ENCODE data around the gene SERPINB2.

The SERPINB2 gene

DNA sequence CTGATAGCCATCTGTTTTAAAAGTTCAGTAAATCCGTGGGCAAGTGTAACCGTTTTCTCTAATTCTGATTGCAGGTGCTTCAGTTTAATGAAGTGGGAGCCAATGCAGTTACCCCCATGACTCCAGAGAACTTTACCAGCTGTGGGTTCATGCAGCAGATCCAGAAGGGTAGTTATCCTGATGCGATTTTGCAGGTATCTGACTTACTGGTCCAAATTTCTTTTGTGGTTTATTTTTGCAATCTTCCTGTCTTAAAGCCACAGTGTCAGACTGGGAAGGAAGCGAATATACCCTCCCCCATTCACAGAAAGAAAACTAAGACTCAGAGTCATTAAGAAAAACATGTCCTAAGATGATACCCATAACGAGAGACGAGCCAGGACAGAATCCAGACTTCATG, 7.7 kb downstream of the SERPINB2 start:
- Histone ChIP-seq H3K4me2 (ENCODE audit: low read length) (no peak overlapping the region), H3K36me3 (ENCODE audit: insufficient read depth, low read length) (no peaks in the 10 kb centered on the region), H3F3A (ENCODE audit: insufficient read depth, low read length) (no peaks in the 10 kb centered on the region), H3K9me2 (ENCODE audit: low read depth, low read length) (no peaks in the 10 kb centered on the region), H3K79me2 (ENCODE audit: insufficient read depth, low read length) (no peaks in the 10 kb centered on the region), H3K9ac (ENCODE audit: low read length) (no peak overlapping the region), H3K4me3 (ENCODE audit: low read depth, low read length, poor library complexity, severe bottlenecking) (no peak overlapping the region), H3K9me3 (ENCODE audit: low read length) (no peaks in the 10 kb centered on the region), H4K20me1 (ENCODE audit: insufficient read depth, low read length) (no peaks in the 10 kb centered on the region), H2AFZ (ENCODE audit: low read length) (no peak overlapping the region), H3K4me1 (ENCODE audit: insufficient read depth, low read length, severe bottlenecking) (no peaks in the 10 kb centered on the region), H3K27me3 (ENCODE audit: insufficient read depth, low read length) (no peaks in the 10 kb centered on the region), H3K27ac (ENCODE audit: low read depth, low read length, poor library complexity, severe bottlenecking) (no peak overlapping the region)
- no peak for TF ChIP-seq EZH2 (IDR thresholded peaks at IDR 0.05; ENCODE audit: borderline replicate concordance, low read length)
- TF ChIP-seq, protein P1, sequence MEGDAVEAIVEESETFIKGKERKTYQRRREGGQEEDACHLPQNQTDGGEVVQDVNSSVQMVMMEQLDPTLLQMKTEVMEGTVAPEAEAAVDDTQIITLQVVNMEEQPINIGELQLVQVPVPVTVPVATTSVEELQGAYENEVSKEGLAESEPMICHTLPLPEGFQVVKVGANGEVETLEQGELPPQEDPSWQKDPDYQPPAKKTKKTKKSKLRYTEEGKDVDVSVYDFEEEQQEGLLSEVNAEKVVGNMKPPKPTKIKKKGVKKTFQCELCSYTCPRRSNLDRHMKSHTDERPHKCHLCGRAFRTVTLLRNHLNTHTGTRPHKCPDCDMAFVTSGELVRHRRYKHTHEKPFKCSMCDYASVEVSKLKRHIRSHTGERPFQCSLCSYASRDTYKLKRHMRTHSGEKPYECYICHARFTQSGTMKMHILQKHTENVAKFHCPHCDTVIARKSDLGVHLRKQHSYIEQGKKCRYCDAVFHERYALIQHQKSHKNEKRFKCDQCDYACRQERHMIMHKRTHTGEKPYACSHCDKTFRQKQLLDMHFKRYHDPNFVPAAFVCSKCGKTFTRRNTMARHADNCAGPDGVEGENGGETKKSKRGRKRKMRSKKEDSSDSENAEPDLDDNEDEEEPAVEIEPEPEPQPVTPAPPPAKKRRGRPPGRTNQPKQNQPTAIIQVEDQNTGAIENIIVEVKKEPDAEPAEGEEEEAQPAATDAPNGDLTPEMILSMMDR (IDR thresholded peaks at IDR 0.05; ENCODE audit: low read length): no peak

DNA sequence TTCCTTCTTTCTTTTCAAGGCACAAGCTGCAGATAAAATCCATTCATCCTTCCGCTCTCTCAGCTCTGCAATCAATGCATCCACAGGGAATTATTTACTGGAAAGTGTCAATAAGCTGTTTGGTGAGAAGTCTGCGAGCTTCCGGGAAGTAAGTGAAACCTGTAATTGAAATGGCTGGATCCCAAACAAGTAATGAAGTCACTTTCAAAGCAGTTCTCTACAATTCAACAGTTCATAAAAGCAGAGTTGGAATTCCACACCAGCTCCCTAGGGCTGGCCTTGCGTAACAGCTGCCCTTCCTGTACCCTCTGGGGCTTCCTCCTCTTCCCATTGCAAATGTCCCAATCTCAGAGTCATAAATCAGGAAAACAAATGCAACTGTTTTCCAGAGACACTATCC, 9.6 kb downstream of the SERPINB2 start:
- Histone ChIP-seq H2AFZ (ENCODE audit: low read length) (no peak overlapping the region), H4K20me1 (ENCODE audit: insufficient read depth, low read length) (no peaks in the 10 kb centered on the region), H3K4me2 (ENCODE audit: low read length) (no peak overlapping the region), H3K79me2 (ENCODE audit: insufficient read depth, low read length) (no peaks in the 10 kb centered on the region), H3K9ac (ENCODE audit: low read length) (no peak overlapping the region), H3K4me1 (ENCODE audit: insufficient read depth, low read length, severe bottlenecking) (no peaks in the 10 kb centered on the region), H3K27ac (ENCODE audit: low read depth, low read length, poor library complexity, severe bottlenecking) (no peak overlapping the region), H3K9me2 (ENCODE audit: low read depth, low read length) (no peaks in the 10 kb centered on the region), H3K36me3 (ENCODE audit: insufficient read depth, low read length) (no peaks in the 10 kb centered on the region), H3K4me3 (ENCODE audit: low read depth, low read length, poor library complexity, severe bottlenecking) (no peak overlapping the region), H3K27me3 (ENCODE audit: insufficient read depth, low read length) (no peaks in the 10 kb centered on the region), H3K9me3 (ENCODE audit: low read length) (no peaks in the 10 kb centered on the region), H3F3A (ENCODE audit: insufficient read depth, low read length) (no peaks in the 10 kb centered on the region)
- TF ChIP-seq, protein P1 (IDR thresholded peaks at IDR 0.05; ENCODE audit: low read length): no peak
- TF ChIP-seq EZH2 (IDR thresholded peaks at IDR 0.05; ENCODE audit: borderline replicate concordance, low read length): no peak

DNA sequence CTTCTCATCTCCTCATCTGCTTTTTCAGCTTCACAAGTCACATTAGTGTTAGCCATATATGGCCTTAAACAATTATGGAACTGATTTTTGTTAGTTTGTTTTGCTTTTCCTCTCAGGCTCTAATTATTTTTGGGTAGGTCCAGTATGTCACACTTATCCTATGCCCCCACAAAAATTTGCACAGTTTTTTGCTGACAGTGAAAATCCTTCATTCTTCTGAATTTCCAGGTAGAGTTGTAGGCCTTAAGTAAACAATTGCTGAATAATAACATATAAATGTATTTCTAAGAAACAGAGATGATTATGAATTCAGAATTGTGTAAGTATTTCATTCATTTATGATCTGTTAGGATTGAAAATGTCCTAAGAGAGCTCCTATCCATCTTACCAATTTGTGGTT, 11.7 kb downstream of the SERPINB2 start:
- TF ChIP-seq EZH2 (IDR thresholded peaks at IDR 0.05; ENCODE audit: borderline replicate concordance, low read length): no peak
- TF ChIP-seq, protein P1 (IDR thresholded peaks at IDR 0.05; ENCODE audit: low read length): no peak
- Histone ChIP-seq H3K9me3 (ENCODE audit: low read length) (no peaks in the 10 kb centered on the region), H3K4me1 (ENCODE audit: insufficient read depth, low read length, severe bottlenecking) (no peaks in the 10 kb centered on the region), H3K79me2 (ENCODE audit: insufficient read depth, low read length) (no peaks in the 10 kb centered on the region), H3K4me2 (ENCODE audit: low read length) (no peak overlapping the region), H3K27ac (ENCODE audit: low read depth, low read length, poor library complexity, severe bottlenecking) (no peak overlapping the region), H3K9ac (ENCODE audit: low read length) (no peak overlapping the region), H4K20me1 (ENCODE audit: insufficient read depth, low read length) (no peaks in the 10 kb centered on the region), H3K36me3 (ENCODE audit: insufficient read depth, low read length) (no peaks in the 10 kb centered on the region), H3F3A (ENCODE audit: insufficient read depth, low read length) (no peaks in the 10 kb centered on the region), H2AFZ (ENCODE audit: low read length) (no peak overlapping the region), H3K9me2 (ENCODE audit: low read depth, low read length) (no peaks in the 10 kb centered on the region), H3K4me3 (ENCODE audit: low read depth, low read length, poor library complexity, severe bottlenecking) (no peak overlapping the region), H3K27me3 (ENCODE audit: insufficient read depth, low read length) (no peaks in the 10 kb centered on the region)
